SK-N-SH (cell line): ENCODE results near the gene AGXT.

Experiments
- CTCF ChIP-seq: fragments of 200-600 bp; sonication (generic); IDR thresholded peaks from 2 replicates; pipeline ENCODE4 v1.6.1; 2017; ENCODE audit warnings: antibody characterized with exemption, mild to moderate bottlenecking, moderate library complexity
- MEF2A ChIP-seq: IDR thresholded peaks from 2 replicates; pipeline ENCODE4 v1.4.0; 2012; ENCODE audit warnings: low read depth, borderline replicate concordance
- MXI1 ChIP-seq: IDR thresholded peaks from 2 replicates; pipeline ENCODE4 v1.6.1; 2012; ENCODE audit warnings: mild to moderate bottlenecking, low read depth, low read length, improper control_type of control experiment
- NFIC ChIP-seq: IDR thresholded peaks from 2 replicates; pipeline ENCODE4 v1.4.0; 2012; ENCODE audit warnings: borderline replicate concordance
- RAD21 ChIP-seq: IDR thresholded peaks from 2 replicates; pipeline ENCODE4 v1.6.1; 2012; ENCODE audit warnings: mild to moderate bottlenecking, low read length
- TAF1 ChIP-seq: IDR thresholded peaks from 2 replicates; pipeline ENCODE4 v1.6.1; 2012; ENCODE audit warnings: low read depth, mild to moderate bottlenecking, low read length, moderate library complexity, borderline replicate concordance
- USF2 ChIP-seq: fragments of 150-350 bp; IDR thresholded peaks from 2 replicates; pipeline ENCODE4 v1.6.1; 2017; ENCODE audit warnings: antibody characterized with exemption, low read length, low read depth, borderline replicate concordance

DNA sequence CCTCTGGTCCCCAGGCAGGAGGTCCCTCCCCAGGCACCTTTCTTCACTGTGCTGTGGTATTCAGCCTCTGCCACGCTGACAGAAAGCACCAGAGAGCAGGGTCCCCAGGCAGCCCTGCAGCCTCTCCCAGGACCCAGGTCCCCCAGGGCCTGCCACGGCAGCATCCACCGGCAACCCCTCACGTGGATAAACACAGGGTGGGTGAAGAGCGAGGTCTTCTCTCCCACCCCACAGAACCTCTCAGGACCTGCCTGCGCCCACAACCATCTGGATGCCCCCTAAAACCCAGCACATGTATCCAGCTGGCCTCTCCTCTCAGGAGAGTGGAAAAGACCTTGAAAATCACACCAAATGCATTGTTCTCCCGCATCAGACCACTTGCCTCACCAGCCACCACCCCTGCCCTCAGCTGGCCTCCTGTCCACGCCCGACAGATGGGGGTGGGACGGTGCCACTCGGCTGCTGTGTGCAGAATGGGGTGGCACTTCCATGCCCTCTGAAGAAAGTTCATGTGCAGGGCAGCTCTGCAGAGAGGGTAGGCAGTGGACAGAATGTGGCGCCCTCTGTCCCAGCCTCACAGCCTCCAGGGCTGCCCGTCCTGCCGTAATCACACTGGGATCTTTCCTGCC lies 33.5 kb downstream of the AGXT start:
- TF ChIP-seq TAF1, result no peak
- TF ChIP-seq CTCF, result no peak
- TF ChIP-seq NFIC, result no peak
- no peak for TF ChIP-seq MXI1
- no peak for TF ChIP-seq MEF2A
- TF ChIP-seq USF2, result no peak
- TF ChIP-seq RAD21, result no peak
